Transverse colon (tissue), 3 donors: ENCODE data around the gene SLC13A4.
"Not testable (repeated sequence)": the region's sequence is repeated elsewhere in the genome, so short reads cannot be mapped to it uniquely, and the experiment has no call there.

Experiments
- EP300 ChIP-seq: sonication (generic); formaldehyde crosslinking; IDR thresholded peaks from one replicate; pipeline ENCODE4 v1.6.1; 2017; ENCODE audit warnings: antibody characterized with exemption, low read depth
- POLR2A ChIP-seq: fragments of 450-650 bp; IDR thresholded peaks from one replicate; pipeline ENCODE4 v1.6.1; 2016; ENCODE audit warnings: antibody characterized with exemption, mild to moderate bottlenecking, moderate library complexity
- TF ChIP-seq, protein P1 (sequence below), 5 experiments: fragments of 200-600 bp in 3 of 5; fragments of 450-650 bp in 2 of 5; sonication (generic) in 3 of 5; IDR thresholded peaks; 1 replicate in 2 of 5; 2 replicates in 3 of 5; pipeline ENCODE4 v1.5.1; 2016 to 2017; ENCODE audit warnings: antibody characterized with exemption in 5 of 5, inconsistent platforms in 3 of 5, mild to moderate bottlenecking in 2 of 5, moderate library complexity in 1 of 5

DNA sequence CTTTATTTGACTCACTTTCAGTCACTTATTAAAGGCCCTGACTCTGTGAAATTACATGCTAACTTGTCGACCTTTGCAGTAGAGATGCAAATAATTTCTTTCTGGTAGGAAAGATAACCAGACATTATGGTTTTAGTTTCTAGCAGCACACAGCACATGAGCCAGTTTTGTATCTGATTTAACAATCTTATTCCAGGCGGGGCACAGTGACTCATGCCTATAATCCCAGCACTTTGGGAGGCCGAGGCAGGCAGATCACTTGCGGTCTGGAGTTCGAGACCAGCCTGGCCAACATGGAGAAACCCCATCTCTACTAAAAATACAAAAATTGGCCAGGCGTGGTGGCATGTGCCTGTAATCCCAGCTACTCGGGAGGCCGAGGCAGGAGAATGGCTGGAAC lies 47.9 kb upstream of the SLC13A4 start:
- TF ChIP-seq, protein P1, sequence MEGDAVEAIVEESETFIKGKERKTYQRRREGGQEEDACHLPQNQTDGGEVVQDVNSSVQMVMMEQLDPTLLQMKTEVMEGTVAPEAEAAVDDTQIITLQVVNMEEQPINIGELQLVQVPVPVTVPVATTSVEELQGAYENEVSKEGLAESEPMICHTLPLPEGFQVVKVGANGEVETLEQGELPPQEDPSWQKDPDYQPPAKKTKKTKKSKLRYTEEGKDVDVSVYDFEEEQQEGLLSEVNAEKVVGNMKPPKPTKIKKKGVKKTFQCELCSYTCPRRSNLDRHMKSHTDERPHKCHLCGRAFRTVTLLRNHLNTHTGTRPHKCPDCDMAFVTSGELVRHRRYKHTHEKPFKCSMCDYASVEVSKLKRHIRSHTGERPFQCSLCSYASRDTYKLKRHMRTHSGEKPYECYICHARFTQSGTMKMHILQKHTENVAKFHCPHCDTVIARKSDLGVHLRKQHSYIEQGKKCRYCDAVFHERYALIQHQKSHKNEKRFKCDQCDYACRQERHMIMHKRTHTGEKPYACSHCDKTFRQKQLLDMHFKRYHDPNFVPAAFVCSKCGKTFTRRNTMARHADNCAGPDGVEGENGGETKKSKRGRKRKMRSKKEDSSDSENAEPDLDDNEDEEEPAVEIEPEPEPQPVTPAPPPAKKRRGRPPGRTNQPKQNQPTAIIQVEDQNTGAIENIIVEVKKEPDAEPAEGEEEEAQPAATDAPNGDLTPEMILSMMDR (IDR thresholded peaks at IDR 0.05), result not testable (repeated sequence)
- TF ChIP-seq POLR2A, EP300: not testable (repeated sequence)
